RPMI8226 (cell line): Measurements from ENCODE around the gene TJP1.

ENCODE experiments used
- DNase-seq: peaks from one replicate; pipeline ENCODE4 v3.0.0-alpha.2; 2015

Gene TJP1

DNA sequence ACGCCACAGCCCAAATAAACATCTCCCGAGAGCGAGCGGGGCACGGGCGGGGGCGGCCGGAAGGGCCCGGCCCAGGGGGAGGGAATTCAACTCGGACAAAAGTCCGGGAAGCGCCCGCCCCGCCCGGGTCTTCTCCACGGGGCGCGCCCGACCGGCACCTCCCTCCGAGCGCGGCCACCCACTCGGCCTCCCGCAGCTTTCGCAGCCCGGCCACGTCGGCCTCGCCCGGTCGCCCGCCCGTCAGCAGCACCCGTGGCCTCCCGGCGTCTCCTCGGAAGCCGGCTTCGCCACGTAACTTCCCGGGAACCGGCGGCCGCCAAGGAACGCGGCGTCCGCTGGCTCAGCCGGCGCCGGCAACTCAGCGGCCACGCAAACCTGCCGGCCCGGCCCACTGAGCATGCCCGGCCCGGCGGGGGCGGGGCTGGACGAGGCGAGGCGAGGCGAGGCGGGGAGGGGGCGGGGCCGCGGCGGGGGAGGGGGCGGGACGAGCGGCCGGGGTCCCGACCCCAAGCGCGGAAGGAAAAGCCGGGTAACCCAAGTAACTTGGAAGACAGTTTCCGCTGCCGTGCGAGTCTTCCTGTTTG, at the start of gene TJP1:
Gene TJP1, minus strand, starts transcription at position 369 of the 584 bp plus-strand sequence. CDS start 440 bp downstream, outside the sequence.
- DNase-seq, result peak; percentile 12

DNA sequence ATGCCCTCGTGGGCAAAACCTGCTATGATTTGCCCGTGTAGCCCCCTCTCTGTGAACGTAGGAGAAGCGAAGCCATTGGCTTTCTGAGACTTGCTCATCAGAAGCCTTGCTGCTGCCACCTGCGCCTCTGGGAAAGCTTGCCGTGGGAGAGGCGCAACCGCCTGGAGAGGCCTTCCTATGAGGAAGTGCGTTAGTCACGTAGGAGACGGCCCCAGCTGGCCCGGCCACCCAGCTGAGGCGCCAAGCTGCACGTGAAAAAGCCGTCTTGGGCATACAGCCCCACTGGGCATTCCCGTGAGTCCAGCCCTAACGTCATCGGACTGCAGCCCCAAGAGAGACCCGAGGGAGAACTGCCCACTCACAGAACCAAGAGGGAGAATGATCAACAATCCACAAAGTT, 49.1 kb upstream of the TJP1 start:
- no peak for DNase-seq

DNA sequence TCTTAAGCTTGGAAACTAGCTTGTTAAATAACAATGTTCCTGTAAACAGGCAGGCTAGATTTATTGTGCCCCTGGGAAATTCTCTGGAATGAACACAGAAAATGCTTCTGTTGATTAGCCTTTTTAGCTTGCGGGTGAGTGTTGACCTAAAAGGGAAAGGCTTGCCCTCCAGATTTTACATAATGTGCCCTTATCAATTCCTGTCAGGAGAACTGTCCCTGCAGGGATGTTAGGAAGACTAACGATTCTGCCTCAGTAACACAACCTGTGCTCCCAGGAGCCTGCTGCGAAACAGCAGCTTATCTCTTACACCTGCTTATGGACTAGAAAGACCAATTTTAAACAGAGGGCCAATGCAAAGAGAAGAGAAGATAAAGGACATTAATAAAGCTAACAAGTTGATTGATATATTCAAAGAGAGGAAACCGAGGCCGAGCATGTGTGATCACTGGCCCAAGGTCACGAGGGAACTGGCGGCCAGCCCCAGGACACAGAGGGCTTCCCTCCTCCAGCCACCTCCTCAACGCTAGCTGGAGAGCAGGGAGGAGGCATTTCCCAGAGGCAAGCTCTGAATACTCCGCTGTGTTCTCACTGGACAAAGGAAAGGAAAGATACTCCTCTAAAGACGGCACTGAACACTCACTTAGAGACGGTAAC, 48.4 kb upstream of the TJP1 start:
- no peak for DNase-seq

DNA sequence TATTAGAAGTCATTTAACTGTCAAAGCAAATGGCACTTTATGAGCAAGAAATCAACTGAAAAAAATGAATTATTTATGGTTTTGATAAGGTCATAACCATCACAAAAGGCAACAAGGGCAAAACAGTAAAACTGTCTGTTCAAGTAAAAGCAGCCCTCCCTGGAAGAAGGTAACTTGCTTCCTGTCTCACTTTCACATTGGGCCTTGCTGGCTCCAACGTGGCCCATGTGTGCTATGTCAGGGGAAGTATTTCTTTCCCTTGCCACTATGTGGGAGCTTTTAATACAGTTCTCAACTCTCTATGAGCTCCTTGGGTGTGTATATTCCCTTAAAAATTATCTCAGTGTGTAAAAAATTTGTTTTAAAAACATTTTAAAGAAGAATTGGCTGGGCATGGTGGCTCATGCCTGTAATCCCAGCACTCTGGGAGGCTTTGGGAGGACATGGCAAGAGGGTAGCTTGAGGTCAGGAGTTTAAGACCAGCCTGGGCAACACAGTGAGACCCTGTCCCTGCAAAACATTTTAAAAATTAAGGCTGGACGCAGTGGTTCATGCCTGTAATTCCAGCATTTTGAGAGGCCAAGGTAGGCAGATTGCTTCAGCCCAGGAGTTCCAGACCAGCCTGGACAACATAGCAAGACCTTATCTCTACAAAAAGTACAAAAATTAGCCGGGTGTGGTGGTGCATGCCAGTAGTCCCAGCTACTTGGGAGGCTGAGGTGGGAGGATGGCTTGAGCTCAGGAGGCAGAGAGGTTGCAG, 45.2 kb upstream of the TJP1 start:
- DNase-seq, result no peak

DNA sequence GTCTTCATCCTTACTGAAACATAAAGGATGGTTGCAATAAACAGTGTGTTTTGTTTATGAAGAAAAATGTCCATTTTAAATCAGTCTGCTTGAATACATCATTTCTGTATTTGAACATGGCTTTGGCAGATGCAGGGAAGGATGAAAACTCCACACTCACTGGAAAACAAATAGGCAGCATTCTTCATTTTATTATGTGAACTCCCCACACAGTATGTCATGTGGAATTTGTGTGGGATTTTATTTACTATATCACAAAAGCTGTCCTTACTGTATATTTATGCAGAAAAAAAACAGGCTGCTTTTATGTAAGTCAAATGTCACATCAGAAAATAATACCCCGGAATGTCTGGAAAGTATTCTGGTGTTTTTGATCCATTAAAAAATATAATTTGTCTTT, 44.1 kb upstream of the TJP1 start:
- DNase-seq, result no peak

DNA sequence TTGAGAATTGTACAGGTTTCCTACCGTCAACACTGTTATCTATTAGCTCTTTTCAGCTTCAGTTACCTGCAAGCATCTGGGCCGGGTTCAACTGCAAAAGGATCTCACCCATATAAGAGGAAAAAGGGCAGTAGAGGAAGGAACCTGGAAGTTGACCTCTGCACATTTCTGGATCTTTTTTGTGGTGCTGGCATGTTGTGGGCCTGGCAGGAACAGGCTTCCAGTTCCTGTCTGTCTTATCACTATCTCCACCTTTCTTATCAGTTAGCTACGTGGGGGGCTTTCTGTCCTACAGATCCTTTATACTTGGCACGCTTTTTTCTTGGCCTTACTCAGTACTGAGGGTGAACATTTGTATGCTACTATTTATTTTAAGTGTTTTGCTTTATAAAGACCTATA, 42.2 kb upstream of the TJP1 start:
- no peak for DNase-seq

DNA sequence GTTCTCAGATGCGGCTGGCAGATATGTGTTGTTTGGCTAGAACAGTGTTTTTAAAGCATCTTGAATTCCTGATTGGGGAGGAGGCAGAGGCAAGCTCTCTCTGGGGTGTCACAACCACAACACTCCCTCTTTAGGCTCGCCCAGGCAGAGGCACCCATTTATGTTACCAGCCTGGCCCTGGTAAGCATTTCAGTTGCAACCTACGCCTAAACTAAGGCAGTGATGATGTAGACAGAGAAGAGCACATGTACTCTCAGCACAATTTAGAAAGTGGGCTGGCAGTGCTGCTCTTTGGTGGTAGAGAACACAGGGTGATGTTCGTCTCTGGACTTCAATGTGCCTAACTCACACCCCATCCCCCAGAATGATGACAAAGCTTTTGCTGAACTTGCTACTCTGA, 41.2 kb upstream of the TJP1 start:
- no peak for DNase-seq

DNA sequence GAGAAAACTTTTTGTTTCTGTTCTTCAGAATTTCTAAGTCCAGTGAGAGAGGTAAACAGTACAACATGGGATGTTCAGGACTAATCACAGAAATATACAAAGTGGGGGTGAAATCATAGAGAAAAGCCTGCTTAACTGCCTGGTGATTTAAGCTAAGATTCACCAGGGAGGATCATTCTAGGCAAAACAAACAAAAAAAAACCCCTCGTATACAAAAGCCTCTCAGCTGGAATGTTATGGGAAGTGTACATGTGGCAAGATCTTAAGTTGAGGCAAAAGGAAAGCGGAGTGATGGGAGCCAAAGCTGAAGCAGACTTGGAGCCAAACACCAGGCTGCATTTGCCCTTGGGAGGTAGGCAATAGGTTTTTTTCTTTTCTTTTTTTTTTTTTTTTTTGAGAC, 40.0 kb upstream of the TJP1 start:
- DNase-seq, result no peak

DNA sequence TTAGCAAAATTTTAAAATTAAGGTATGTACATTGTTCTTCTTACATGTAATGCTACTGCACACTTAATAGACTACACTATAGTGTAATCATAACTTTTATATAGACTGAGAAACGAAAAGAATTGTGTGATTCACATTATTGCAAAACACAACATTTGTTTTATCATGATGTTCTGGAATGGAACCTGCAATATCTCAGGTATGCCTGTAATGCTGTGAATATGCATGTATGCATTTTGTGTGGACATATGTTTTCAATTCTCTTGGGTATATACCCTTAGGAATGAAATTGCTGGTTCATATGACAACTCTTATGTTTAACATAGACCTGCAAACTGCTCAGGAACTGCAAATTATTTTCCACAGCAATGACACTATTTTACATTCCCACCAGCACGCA, 38.6 kb upstream of the TJP1 start:
- DNase-seq, result no peak

DNA sequence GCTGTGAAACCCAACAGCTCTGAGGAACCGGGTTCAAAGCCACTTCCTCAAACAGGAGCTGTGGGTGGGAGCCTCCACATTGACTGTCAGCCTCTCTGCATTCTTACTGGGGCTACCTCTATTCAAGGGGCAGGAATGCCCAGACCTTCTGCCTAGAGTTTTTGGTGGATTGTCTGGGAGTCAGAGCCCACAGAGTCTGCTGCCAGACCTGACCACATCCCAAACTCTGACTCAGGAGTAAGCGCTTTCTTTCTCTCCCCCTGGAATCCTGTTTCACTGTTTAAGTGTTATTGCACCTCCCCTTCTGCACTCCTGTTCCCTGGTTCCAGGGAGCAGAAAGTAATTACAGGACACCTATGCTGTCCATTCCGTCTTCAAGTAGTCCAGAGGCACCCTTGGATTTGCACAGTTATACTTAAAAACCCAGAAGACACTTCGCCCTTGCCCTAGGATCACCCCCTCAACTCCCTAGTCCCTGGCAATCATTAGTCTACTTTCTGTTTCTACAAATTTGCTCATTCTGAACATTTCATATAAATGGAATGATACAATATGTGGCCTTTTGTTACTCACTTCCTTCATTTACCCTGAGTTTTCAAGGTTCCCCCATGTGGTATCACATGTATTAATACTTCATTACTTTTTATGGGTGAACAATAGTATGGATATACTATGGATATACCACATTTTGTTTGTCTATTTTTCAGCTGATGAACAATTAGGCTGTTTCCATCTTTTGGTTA, 37.9 kb upstream of the TJP1 start:
- no peak for DNase-seq

DNA sequence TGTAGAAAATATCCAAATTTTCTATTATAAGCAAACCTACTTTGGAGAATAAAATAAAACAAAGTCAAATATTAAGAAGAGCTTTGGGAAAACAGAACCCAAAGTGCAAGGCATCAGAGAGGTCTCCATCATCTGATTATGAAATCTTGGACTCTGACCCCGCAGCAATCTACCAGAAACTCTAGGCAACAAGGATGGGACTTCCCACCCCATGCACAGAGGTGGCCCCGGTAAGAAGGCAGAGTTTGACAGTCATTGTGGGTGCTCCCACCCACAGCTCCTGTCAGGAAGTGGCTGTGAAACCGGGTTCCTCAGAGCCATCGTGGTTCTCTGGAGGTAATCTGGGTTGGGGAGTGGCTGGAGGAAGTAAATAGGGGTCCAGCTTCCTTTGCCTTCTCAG, 37.0 kb upstream of the TJP1 start:
- DNase-seq, result no peak

DNA sequence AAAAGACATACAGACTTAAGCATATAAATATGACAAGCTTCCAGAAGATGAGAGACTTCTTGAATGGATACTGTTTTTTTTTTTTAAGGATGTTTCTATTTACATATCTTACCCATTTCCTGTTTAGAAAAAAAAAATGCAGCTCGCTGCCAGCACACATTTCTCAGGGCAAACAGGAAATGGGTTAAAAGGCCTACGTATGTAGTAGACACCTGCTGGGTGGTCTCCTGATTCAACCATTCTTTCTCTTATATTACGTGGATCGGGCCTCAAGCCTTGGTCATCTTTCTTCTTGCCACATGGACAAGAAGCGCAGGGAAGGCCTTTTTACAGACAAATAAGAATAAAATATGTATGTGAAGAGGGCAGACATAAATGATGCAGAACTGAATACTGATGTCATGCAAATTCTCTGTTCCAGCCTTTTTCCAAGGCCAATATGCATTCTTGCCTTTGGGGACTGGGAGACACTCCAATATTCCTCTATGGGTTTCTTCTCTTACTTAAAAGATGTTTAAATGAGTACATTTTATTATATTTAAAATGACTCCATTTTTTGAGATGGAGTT, 35.0 kb upstream of the TJP1 start:
- no peak for DNase-seq

DNA sequence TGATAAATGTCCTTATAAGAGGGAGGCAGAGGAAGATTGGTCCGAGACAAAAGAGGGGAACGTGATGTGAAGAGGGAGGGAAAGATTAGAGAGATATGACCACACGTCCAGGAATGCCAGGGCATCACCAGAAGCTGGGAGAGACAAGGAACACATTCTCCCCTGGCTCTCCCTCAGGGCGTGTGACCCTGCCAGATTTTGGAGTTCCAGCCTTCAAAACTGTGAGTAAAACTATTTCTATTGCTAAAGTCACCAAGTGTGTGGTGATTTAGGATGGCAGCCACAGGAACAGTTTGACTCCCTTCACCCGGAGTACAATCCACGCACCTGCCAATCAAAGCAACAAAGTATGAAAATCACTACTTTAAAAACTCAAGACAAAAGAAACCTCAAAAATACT, 32.1 kb upstream of the TJP1 start:
- no peak for DNase-seq

DNA sequence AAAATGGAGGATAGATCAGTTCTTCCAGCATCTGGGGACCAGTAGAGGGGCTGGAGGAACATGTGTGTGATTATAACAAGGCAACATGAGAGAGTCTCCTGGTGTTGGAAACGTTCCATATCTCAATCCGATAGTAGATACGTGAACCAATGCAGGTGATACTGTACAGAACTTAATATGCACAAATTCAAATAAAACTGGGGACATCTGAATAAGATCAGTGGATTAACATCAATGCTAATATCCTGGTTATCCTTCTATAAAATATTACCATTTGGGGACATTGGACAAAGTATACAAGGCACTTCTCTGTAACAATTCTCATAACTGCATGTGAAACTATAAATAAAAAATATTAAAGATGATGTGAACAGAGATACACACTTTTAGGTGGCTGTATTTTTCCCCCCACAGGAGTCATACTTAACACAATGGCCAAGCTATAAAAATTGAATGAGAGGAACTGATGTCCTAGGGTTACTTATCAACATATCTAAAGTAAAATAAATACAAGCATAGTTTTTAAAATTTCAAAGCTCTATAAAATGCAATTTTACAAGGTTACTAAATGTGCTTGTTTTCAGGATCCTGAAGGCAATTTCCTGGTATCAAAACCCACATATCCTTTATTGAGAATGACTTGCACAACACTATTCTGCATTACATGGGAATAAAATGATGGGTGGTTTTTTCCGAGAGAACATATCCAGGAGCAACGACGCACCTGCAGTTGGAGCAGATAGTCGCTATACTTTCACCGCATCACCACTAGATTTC, 31.1 kb upstream of the TJP1 start:
- DNase-seq, result no peak

DNA sequence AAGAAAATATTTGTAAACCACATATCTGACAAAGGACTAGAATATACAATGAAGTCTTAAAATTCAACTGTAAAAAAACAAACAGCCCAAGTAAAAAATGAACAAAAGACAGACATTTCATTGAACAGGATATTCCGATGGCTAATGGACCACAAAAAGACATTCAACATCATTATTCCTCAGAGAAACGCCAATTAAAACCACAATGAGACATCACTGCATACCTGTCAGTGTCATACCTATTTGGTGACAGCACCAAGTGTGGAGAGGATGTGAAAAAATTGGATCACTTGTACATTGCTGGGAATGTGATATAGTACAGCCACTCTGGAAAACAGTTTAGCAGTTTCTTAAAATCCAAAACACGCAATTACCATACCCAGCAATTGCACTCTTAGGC, 29.9 kb upstream of the TJP1 start:
- no peak for DNase-seq

DNA sequence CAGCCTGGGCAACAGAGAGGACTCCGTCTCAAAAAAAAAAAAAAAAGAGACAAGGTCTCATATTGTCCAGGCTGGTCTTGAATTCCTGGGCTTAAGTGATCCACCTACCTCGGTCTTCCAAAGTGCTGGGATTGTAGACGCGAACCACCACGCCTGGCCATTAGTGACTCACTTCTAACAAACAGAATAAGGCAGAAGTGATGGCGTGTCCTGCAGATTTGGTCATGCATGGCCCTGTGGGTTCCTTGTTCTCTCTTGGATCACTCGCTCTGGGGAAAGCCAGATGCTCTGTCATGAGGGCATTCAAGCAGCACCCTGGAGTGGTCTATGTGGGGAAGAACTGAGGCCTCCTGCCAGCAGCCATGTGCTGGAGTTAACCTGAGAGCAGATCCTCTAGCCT, 27.4 kb upstream of the TJP1 start:
- DNase-seq, result no peak

DNA sequence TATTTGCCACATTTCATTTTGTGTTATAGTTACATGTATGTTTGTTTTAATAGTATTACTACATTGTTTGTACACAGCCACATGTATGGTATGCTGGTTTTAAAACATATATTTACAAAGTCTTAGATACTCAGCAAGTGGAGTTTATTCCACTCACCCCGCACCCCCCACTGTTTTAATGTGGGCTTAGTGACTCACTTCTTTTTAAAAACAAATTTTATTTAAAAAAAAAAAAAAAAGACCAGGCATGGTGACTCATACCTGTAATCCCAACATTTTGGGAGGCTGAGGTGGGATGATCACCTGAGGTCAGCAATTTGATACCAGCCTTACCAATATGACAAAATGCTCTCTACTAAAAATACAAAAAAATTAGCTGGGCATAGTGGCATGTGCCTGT, 26.9 kb upstream of the TJP1 start:
- no peak for DNase-seq

DNA sequence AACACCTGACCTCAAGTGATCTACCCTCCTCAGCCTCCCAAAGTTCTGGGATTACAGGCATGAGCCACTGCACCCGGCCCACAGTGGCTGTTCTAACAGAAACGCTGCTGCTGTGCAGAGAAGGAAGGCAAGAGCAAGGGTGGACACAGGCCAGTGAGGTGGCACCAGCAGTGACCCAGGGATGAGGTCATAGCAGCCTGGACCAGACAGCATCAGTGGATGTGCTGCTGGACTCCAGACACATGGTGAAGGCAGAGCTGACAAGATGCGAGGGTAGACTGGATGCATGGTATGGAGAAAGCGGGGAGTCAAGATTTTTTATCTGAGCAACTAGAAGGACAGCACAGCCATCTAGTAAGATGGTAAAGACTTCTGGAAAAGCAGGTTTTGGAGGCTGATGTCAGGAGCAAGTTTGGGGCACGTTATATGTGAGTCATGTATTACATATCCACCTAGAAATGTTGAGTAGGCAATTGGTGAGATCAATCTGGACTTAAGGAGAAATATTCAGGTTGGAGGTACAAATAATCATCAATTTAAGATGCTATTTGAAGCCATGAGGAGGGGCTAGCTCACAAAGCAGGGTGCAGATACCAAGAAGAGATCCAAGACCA, 22.1 kb upstream of the TJP1 start:
- DNase-seq, result no peak

DNA sequence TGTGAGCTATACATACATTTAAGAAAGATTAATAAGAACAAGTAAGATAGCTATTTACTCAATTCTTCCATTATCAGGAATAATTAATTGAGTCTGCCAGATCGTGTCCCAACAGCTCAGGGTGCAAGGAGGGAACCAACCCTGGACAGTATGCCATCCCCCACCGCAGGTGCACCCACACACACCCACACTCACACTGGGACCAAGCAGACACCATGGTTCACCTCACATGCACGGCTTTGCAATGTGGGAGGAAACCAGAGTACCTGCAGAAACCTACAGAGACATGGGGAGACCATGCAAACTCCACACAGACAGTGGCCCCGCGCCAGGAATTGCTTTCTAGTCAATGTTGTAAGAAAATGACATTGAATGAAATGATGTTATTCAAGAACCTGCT, 20.0 kb upstream of the TJP1 start:
- no peak for DNase-seq

DNA sequence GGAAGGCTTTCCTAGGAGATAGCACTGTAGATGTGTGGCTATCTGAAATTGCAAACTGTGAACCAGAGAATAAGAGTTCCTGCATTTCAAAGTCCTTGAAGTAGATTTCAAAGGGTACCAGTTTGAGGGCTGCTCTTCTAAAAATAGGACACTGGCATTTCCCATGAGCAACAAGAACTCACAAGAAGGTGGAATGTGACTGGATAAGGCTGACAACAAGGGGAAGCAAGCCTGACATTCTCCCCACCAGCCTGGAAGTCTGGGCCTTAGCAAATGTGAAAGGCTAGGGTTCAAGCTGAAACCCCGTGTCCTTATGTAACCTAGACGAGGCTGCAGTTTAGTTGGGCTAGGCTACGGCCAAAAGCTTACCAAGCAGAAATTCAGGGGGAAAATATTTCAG, 18.7 kb upstream of the TJP1 start:
- DNase-seq, result no peak

DNA sequence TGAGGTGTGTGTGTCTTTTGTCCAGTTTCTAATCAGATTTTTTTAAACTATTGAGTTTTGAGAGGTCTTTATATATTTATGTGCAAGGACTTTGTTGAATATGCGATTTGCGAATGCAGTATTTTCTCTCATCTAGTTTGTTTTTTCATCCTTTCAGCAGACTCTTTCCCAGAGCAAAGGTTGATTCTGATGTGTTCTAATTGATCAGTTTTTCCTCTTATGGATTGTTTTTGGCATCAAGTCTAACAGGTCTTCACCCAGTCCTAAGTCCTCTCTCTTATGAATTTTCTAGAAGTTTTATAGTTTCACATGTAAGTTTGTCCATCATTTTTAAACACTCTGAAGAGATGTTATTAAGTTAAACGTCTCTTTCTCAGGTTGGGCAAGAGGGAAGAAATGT, 17.8 kb upstream of the TJP1 start:
- no peak for DNase-seq

DNA sequence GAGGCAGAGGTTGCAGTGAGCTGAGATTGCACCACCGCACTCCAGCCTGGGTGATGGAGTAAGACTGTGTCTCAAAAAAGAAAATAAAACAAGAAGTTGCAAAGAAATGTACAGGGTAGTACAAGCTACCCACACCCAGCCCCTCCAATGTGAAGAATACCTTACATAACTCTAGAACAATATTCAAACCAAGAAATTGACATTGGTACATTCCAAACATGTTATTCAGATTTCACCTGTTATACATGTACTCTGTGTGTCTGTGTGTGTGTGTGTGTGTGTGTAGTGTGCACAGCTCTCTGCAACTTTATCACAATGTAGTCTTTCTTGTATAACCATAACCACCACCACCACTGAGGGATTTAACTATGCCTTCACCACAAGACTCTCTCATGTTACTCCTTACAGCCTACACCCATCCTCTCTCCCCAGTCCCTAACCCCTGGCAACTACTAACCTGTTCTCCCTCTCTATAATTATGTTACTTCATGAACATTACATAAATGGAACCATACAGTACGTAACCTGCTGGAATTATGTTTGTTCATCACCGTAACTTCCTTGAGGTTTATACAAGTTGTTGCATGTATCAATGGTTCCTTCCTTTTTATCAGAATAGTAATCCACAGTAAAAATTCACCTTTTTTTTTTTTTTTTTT, 16.2 kb upstream of the TJP1 start:
- DNase-seq, result no peak
